8988T (cell line): ENCODE measurements around the gene GSTP1.
"Not testable (repeated sequence)": the region's sequence is repeated elsewhere in the genome, so short reads cannot be mapped to it uniquely, and the experiment has no call there.

ENCODE experiments used
- DNase-seq: peaks from one replicate; pipeline ENCODE4 v3.0.0; 2011

The GSTP1 gene

GRCh38 chr11:67583247-67584204 is at the start of gene GSTP1:
GSTP1 (plus strand) TSS chr11:67583812; CDS start chr11:67583844, 32 bp downstream.
- peak; percentile 88 for DNase-seq

GRCh38 chr11:67534070-67534679 is 49.4 kb upstream of the GSTP1 start:
- DNase-seq = no peak

GRCh38 chr11:67535561-67535960 is 48.1 kb upstream of the GSTP1 start:
- DNase-seq = no peak

- DNase-seq = no peak
Observed at GRCh38 chr11:67538306-67538705, 45.3 kb upstream of the GSTP1 start.

GRCh38 chr11:67538823-67539505 is 44.6 kb upstream of the GSTP1 start:
- DNase-seq = no peak

GRCh38 chr11:67539550-67539949 is 44.1 kb upstream of the GSTP1 start:
- no peak for DNase-seq

GRCh38 chr11:67541198-67541597 is 42.4 kb upstream of the GSTP1 start:
- no peak for DNase-seq

- no peak for DNase-seq
Observed at GRCh38 chr11:67542169-67542568, 41.4 kb upstream of the GSTP1 start.

GRCh38 chr11:67542971-67543370 is 40.6 kb upstream of the GSTP1 start:
- no peak for DNase-seq

GRCh38 chr11:67543585-67543984 is 40.0 kb upstream of the GSTP1 start:
- DNase-seq = no peak

GRCh38 chr11:67544616-67545242 is 38.9 kb upstream of the GSTP1 start:
- no peak for DNase-seq

GRCh38 chr11:67545280-67545679 is 38.3 kb upstream of the GSTP1 start:
- no peak for DNase-seq

- DNase-seq = not testable (repeated sequence)
Observed at GRCh38 chr11:67548112-67548511, 35.5 kb upstream of the GSTP1 start.

GRCh38 chr11:67548555-67549110 is 35.0 kb upstream of the GSTP1 start:
- no peak for DNase-seq

GRCh38 chr11:67551127-67551526 is 32.5 kb upstream of the GSTP1 start:
- DNase-seq = no peak

GRCh38 chr11:67551697-67552096 is 31.9 kb upstream of the GSTP1 start:
- DNase-seq = not testable (repeated sequence)

- no peak for DNase-seq
Observed at GRCh38 chr11:67556244-67556643, 27.4 kb upstream of the GSTP1 start.

GRCh38 chr11:67558084-67558772 is 25.4 kb upstream of the GSTP1 start:
- no peak for DNase-seq

- no peak for DNase-seq
Observed at GRCh38 chr11:67561971-67562619, 21.5 kb upstream of the GSTP1 start.

GRCh38 chr11:67562963-67563704 is 20.5 kb upstream of the GSTP1 start:
- no peak for DNase-seq

GRCh38 chr11:67563705-67564114 is 19.9 kb upstream of the GSTP1 start:
- not testable (repeated sequence) for DNase-seq
